Measurements from ENCODE around the gene TLE3.

TLE3 gene

DNA sequence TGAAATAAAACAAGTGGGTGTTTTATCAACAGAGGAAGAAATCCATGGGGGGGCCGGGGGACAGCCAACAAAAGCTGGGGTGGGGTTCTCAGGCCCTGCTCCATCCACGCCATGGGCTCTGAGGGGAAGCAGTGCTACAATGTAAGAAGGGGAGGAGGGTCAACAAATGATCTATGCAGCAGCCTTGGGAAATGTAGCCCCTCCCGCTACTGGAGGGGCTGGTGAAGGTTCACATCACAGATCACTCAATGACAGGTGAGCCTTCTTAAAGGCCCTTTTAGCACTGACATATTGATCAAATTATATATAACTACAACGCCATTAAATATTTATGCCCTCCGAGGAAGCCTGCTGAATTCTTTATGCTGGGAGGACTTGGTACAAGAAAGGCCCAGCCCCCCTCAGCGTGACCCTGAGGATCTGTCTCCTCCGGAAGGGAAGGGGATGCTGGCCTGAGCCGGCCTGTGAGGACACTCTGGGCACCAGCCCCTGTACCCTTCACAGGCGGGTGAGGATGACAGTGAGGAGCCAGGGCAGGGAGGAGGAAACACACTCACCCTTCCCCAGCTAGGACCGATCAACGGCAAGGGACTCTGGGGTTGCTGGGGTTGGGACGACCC lies 15.3 kb downstream of the TLE3 start:
- DNase-seq: no peak

- DNase-seq: no peak
Measured at GRCh38 chr15:70081612-70082011, 16.1 kb downstream of the TLE3 start.

- no peak for DNase-seq
Measured at GRCh38 chr15:70080347-70080746, 17.4 kb downstream of the TLE3 start.

DNA sequence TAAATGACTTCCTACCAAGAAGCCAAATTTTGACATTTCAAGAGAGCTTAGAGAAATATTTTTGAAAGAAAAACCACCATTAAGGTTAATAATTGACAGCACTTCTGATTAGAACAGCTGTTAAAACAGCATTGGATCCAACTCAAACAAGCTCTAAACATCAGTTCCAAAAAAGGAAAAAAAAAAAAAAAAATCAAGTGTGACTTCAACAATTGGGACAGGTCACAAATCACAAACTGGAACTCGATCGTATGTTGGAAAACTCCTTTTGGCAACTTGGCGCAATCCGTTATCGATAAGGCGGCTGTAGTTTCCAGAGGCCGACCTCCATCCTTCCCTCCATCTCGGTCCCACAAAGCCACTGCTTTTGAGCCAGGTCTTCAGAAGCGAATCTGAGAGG lies 17.8 kb downstream of the TLE3 start:
- DNase-seq: no peak

DNA sequence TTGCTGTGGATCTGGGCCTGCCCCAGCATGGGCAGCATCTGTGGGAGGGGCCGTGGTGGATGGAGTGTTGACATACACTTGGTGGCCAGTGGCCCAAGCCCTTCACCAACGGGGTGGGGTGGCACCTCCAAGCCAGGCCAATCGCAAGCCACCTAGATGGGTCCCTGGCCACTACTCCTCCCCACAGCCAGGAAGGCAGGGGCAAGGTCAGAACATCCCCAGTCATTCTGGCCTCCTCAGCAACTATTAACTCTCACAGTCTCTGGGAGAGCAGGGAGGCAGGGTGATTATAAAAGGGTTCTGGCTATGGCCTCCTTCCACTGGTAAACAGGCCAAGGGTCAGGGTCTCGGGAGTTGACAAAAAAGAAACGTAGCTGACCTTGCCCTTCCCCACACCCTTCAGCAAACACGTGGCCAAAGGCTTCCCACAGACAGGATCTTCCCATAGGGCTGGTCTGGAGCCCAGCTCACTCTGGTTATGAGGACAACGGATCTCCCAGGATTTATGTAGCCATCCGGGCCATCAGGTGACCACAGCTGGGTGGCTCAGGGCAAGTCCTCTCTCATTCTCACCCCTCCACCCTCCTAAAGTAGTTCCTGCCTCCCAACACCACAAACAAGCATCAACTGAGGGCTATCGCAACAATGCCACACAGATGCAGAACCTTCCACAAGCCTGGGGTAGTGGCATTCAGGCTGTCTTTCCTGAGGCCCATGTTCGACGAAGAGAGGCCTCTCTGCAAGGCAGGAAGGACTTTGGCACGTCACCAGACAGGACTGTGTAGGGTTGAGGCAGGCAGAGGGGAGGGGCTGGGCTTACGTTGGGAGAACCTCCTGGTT lies 18.9 kb downstream of the TLE3 start:
- no peak for DNase-seq

GRCh38 chr15:70077188-70078147 lies 20.2 kb downstream of the TLE3 start:
- DNase-seq: no peak

DNA sequence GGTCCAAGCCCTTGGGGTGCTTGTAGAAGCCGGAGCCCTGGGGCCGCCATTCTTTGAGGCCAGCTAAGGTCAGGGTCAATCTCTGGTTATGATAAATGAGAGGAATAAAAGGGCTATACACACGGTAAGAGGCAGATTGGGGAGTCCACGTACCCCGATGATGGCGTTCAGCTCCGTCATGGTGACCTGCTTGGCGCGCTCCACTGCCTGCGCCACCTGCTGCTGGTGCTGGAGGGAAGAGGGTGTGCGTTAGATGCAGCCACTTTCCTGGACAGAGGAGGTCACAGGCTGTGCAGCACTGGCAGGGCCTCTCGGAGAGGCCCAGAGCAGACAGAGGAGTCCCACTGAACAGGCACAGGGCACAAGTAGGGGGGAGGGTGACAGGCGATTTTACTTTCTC lies 23.3 kb downstream of the TLE3 start:
- DNase-seq: no peak

DNA sequence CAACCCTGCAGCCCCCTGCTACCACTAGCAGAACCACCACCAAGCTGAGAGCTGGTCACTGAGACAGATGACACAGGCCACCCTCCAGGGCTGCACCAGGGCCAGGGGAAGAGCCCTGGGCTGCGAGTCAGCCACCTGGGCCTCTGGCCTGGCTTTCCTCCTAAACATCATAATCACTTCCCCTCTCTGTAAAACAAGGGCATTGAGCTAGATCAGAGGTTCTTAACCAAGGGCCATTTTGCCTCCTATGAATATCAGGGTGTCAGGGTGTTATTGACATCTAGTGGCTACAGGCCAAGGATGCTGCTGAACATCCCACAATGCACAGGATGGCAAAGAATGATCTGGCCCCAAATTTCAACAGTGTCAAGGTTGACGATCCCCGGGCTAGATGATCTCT lies 25.2 kb downstream of the TLE3 start:
- DNase-seq: no peak

GRCh38 chr15:70071799-70072198 lies 25.9 kb downstream of the TLE3 start:
- no peak for DNase-seq

- no peak for DNase-seq
Measured at GRCh38 chr15:70069716-70070115, 28.0 kb downstream of the TLE3 start.

GRCh38 chr15:70068783-70069565 lies 28.7 kb downstream of the TLE3 start:
- no peak for DNase-seq

- no peak for DNase-seq
Measured at GRCh38 chr15:70067681-70068080, 30.0 kb downstream of the TLE3 start.

DNA sequence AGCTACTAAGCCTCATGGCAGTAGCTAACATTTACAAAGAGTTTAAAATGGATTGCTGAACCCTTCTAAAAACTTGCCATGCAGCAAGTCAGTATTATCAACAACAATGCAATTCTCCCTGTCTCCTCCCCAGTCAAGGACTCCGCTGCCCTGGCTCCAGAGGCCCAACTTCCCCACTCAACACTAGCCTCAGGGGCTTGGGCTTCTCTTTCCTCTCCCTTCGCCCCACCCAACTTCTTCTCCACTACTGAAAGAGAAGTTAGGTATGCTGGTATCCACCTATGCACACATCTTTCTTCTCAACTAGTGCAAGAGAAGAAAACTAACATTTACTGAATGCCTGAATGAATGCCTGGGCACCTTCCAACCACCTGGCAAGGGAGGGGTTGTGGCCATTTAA lies 30.7 kb downstream of the TLE3 start:
- DNase-seq: no peak

DNA sequence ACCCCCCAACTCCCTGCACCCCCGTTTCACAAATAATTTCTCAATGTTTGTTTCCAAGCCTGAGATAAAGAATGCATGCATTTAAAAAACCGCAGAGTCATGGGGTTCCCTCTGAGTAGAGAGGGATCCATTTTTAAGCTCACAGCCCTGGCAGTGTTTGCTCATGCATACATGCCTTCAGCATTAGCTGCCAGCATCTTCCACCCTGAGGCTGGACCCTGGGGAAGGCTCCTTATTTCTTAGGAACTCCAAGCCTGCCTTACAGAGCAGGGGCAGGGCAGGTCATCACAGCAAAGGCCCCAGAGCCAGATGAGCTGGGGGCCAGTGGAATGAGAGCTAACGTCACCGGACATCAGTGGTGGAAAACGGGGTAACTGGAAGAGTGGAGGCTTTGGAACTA lies 31.3 kb downstream of the TLE3 start:
- DNase-seq: no peak

- DNase-seq: no peak
Measured at GRCh38 chr15:70066004-70066403, 31.7 kb downstream of the TLE3 start.

GRCh38 chr15:70065006-70065722 lies 32.6 kb downstream of the TLE3 start:
- no peak for DNase-seq

DNA sequence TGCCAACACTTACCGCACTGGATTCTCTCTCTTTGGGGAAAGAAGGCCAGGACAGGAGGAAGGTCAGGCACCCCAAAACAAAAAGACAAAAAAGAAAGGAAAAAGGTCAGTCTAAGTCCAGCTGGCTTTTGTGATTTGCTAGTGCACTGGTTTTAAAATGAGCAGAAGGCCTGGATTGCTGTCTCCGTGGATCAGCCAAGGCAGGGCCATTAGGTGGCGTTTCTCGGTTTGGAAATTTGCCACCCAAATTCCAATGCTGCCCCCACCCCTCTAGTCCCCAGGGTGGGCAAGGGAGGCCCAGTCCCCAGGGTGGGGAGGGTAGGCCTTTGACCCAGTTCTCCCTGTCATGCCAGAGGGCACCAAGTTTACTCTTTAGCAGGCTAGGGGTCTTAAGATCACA lies 33.3 kb downstream of the TLE3 start:
- DNase-seq: no peak

DNA sequence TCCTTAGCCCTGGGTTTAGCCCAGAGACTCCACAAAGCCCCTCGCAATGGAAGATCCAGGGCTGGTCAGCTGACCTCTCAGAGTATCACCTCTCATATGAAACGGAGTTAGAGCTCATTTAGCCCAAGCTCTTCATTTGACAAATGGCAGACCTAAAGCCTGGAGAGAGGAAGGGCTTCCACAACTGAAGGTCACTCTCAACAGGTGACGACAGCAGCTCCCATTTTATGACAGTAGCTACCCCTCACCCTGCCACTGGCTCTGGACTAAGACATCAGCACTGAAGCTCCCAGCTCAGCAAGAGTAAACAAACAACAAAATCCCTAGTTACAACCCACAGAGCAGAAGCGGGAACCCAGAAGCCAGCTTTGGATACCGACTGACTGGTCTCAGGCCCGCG lies 33.7 kb downstream of the TLE3 start:
- DNase-seq: no peak

- DNase-seq: no peak
Measured at GRCh38 chr15:70063261-70063925, 34.3 kb downstream of the TLE3 start.

GRCh38 chr15:70062321-70062956 lies 35.3 kb downstream of the TLE3 start:
- no peak for DNase-seq

DNA sequence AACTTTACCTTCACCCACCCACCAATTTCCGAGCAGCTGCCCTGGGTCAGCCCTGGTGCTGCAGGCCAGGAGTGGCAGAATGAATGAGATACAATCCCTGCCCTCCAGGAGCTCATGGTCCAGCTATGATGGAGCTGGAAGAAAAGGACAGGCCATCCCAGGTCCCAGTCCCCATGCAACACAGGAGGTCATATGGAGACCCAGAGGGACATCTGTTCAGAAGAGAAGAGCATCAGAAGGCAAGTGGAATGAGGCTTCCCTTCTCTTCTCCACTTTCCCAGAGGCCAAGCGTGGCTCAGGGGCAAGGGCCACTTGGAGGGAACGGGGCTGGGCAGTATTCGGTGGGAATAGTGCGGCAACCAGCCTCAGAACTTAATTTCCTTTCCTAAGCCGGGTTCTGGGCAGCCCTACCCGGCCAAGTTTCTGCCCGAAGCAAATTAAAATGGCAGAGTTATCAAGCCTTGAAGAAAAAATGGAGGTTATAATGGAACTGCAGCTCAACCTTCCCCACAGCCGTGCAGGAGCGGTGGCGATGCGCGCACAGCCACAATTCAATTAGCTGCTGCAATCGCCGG lies 35.9 kb downstream of the TLE3 start:
- no peak for DNase-seq
